ENCODE results near the gene ZNF667. TPM values are rescaled to one million over a fixed set of nuclear protein-coding genes. Genes with fewer than 3 reads are reported as not detected.

Gene ZNF667
- total RNA-seq, 2 experiments from 2014 or later: not detected

DNA sequence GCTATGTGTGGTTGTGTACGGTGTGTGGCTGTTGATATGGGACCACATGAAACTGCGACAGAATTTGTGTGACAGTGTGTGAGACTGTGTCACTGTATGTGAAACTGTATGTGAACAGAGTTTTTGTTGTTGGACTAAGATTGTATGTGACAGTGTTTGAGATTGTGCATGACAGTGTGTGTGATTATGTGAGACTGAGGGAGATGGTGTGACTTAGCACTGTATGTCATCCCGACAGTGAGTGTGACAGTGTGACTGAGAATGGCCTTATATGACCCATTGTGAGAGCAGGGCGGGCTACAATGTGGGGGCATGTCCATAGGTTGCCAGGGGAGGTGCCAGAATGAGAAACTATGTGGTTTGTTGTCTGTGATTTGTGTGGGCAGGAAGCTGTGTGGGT is 72.1 kb downstream of the ZNF667 start:
- H3K4me3 Mint-ChIP-seq: peak overlapping the region; percentile 77
- peaks cover 27% of the 10 kb centered on the region for H3K4me1 Mint-ChIP-seq
- peaks cover 68% of the 10 kb centered on the region for H3K36me3 Mint-ChIP-seq (ENCODE audit: low read depth)
- DNase-seq: no peak
- peaks cover 57% of the 10 kb centered on the region for H3K9me3 Mint-ChIP-seq
- H3K27me3 Mint-ChIP-seq: no peaks in the 10 kb centered on the region
- ChIA-PET POLR2A (interaction anchor here (2.6 kb wide), 1 partner anchor 12 kb away, joined by 10 read pairs; the partner anchor contains the start of gene ZNF582), CTCF (no interaction called here)
- no peak overlapping the region for H3K27ac Mint-ChIP-seq

DNA sequence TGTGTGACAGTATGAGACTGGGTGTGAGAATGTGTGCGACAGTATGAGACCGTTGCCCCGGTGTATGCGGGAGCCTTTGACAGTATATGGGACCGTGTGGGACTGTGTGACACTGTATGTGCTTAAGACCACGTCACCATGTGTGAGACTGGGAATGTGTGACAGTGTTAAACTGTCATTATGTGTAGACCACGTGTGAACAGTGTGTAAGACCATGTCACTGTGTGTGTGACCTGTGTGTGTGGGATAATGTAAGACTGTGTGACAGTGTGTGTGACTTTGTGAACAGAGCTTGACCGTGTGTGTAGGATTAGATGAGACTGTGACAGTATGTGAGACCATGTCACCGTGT is 72.5 kb downstream of the ZNF667 start:
- DNase-seq: peak; percentile 18
- peaks cover 57% of the 10 kb centered on the region for H3K9me3 Mint-ChIP-seq
- ChIA-PET CTCF (no interaction called here), POLR2A (interaction anchor here (1.1 to 2.6 kb wide), 2 partner anchors 12 to 163 kb away, joined by 3 to 10 read pairs; partner anchors contain the start of gene ZNF582)
- peak overlapping the region; percentile 77 for H3K4me3 Mint-ChIP-seq
- H3K27me3 Mint-ChIP-seq: no peaks in the 10 kb centered on the region
- H3K4me1 Mint-ChIP-seq: peaks cover 27% of the 10 kb centered on the region
- H3K36me3 Mint-ChIP-seq (ENCODE audit: low read depth): peaks cover 66% of the 10 kb centered on the region
- peak overlapping the region; percentile 90 for H3K27ac Mint-ChIP-seq

DNA sequence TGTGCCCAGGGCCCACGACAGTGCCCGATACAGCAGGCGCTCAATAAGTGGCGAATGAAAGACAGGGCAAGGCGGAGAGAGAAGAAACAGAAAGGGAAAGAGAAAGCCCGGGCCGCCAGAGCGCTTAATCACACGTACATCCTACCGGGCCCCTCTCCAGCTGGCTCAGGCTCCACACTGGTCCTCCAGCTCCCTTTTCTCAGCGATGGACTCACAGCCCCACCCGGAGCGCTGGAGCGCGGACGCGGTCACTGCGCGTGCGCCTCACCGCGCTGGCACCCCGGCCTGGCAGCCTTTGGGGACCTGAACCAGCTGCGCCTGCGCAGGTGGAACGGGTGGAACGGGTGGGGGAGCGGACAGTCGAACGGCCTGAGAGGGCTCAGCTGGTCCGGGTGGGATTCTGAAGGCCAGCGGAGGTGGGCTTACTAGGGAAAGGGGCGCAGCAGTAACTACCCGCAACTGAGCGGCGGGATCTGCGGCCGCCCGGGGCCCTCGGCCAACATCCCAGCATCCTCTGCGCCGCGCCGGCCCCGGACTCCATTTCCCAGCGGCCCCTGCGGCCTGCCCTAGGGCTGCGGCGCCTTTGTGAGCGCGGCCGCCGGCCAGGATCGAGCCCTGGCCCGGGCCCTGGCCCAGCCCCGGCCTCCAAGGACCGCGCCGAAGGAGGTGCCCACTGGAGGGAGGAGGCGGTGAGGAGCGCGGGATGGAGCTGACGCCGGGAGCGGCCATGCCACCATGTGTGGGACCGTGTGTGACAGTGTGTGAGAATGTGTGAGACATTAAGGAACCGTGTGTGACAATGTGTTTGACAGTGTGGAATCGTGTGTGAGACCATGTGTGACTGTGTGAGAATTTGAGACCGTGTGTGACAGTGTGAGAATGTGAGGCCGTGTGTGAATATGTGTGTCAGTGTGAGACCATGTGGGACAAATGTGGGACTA is 73.1 kb downstream of the ZNF667 start, which contains the start of gene ZNF583:
TSS of gene ZNF583 (plus strand) at position 569 of the 941 bp plus-strand sequence. CDS start 2,783 bp downstream, outside the sequence.
- Mint-ChIP-seq H3K27me3 (no peaks in the 10 kb centered on the region), H3K4me1 (peaks cover 27% of the 10 kb centered on the region), H3K9me3 (peaks cover 62% of the 10 kb centered on the region), H3K4me3 (peak within 1 kb of the TSS; percentile 77), H3K27ac (peak within 1 kb of the TSS; percentile 90), H3K36me3 (ENCODE audit: low read depth) (peaks cover 70% of the 10 kb centered on the region)
- ChIA-PET POLR2A (interaction anchor here (0.6 to 2.6 kb wide), 4 partner anchors 11 to 695 kb away, joined by 3 to 10 read pairs (median 3); partner anchors contain the start of genes ZNF582 and ZSCAN5A), CTCF (interaction anchor here (0.7 to 3.1 kb wide), 3 partner anchors 11 to 151 kb away, joined by 3 to 13 read pairs (median 4); partner anchors contain the start of gene ZNF582)
- DNase-seq: peak; percentile 91

DNA sequence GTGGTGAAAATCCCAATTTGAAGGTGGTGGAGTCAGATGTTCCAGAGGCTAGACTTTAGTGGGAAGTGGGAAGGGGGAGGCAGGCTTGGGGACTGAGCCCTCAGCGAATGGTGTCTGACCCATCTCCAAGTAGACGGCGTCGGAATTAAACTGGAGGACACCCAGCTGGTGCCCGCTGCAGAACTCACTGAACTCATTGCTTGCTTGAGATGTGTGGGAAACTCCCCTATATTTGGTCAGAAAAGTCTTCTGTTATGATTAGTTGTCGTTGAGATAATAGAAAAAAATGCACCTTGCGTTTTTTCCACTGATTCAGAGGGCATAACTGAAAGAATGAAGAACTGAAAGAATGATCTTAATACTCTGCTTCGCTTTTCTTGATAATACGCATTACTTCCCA is 73.9 kb downstream of the ZNF667 start:
- DNase-seq: no peak

DNA sequence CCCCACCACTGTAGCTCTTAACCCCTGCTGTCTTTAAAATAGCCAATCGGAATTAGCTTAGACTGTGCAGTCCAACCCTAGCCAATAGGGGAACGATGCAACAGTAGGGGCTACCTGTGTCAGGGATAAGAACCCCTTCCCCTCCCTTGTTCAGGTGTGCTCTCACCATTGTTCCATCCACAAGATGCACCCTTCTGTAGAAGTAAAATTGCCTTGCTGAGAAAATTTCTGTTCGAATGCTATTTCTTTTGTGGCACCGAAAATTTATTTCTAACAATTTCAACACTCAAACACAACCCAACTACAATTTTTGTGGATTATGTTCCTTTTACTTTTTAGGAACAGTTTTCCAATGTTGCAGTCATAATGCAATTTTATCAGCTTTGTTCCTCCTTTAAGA is 76.7 kb downstream of the ZNF667 start:
- no peak overlapping the region for H3K27ac Mint-ChIP-seq
- CTCF ChIA-PET: no interaction called here
- no peaks in the 10 kb centered on the region for H3K27me3 Mint-ChIP-seq
- no peak for DNase-seq
- peaks cover 26% of the 10 kb centered on the region for H3K4me1 Mint-ChIP-seq
- H3K4me3 Mint-ChIP-seq: no peak overlapping the region
- H3K9me3 Mint-ChIP-seq: peaks cover 55% of the 10 kb centered on the region
- POLR2A ChIA-PET: no interaction called here
- H3K36me3 Mint-ChIP-seq (ENCODE audit: low read depth): peaks cover 61% of the 10 kb centered on the region

More for the DNA sequence above, 73.9 kb downstream of the ZNF667 start:
- peaks cover 27% of the 10 kb centered on the region for H3K4me1 Mint-ChIP-seq
- H3K36me3 Mint-ChIP-seq (ENCODE audit: low read depth): peaks cover 69% of the 10 kb centered on the region
- H3K4me3 Mint-ChIP-seq: peak overlapping the region; percentile 77
- ChIA-PET CTCF (interaction anchor here (1.1 to 3.1 kb wide), 2 partner anchors 10 to 12 kb away, joined by 4 to 13 read pairs; partner anchors contain the start of gene ZNF582), POLR2A (interaction anchor here (0.6 to 2.6 kb wide), 3 partner anchors 10 to 695 kb away, joined by 3 to 10 read pairs (median 3); partner anchors contain the start of genes ZNF582 and ZSCAN5A)
- H3K27me3 Mint-ChIP-seq: no peaks in the 10 kb centered on the region
- H3K27ac Mint-ChIP-seq: peak overlapping the region; percentile 90
- H3K9me3 Mint-ChIP-seq: peaks cover 60% of the 10 kb centered on the region

DNA sequence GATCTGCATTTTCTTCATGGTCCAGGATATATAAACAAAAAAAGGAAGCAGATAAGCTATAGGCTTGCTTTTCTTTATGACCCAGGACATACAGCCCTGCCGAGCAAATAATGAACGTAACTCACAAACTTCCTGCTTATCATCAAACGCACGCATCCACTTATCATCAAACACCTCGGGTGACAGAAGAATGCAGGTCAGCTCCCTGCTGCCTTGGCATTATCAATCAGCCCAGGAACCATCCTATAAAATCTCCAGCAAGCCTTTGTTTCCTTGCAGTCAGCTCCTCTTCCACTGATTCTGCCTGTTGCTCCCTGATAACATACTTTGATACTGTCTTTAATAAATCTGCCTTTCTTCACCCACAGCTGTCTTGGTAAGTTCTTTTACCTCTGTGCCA is 78.3 kb downstream of the ZNF667 start:
- no peak overlapping the region for H3K4me3 Mint-ChIP-seq
- CTCF ChIA-PET: no interaction called here
- no peaks in the 10 kb centered on the region for H3K27me3 Mint-ChIP-seq
- H3K36me3 Mint-ChIP-seq (ENCODE audit: low read depth): peaks cover 56% of the 10 kb centered on the region
- DNase-seq: no peak
- H3K27ac Mint-ChIP-seq: no peak overlapping the region
- POLR2A ChIA-PET: interaction anchor here (1.1 kb wide), 1 partner anchor 257 kb away, joined by 3 read pairs; the partner anchor contains the start of gene ZNF444
- peaks cover 17% of the 10 kb centered on the region for H3K4me1 Mint-ChIP-seq
- peaks cover 60% of the 10 kb centered on the region for H3K9me3 Mint-ChIP-seq

DNA sequence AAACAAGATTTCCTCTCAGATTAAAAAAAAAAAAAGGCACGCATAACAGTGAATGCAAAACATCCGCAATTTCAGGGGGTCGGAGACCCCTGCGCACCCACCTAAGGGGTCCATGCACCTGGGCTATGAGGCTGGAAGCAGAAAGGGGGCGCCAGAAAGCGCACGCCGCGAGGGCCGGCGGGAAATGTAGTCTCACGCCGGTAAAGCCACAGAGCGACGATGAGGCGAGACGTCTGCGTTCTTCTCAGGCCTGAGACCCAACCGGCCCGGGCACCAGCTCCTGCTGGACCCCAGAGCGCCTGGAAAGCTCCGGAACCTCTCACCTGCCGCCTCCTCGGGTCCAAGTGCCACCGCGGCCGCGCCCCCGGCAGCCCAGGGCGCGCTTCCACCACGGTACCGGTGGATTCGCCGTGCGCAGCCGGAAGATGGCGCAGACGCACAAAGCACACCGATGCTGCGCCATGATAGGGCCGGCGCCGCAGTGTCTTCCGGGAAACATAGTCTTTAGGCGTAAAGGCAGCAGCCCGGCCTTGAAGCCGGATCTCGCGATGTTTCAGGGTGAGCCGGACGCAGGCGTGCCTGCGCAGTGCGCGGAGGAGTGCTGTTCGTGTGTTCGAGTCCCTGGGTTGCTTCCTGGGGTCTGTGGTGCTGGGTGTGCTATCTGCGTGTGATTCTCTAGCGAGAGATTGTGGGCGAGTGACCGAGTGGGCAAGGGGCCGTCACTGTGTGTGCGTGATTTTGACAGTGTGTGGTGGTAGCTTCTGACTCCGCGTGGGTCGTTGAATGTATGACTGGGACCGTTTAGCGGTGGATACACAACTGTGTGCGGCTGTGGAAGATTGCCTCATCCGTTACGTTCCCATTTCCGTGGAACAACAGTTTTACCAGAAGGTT is 83.8 kb downstream of the ZNF667 start, which contains the start of gene ZNF582:
TSS of gene ZNF582 (minus strand) at position 416 of the 894 bp plus-strand sequence. CDS start 1,782 bp downstream, outside the sequence.
- peak within 1 kb of the TSS; percentile 96 for H3K27ac Mint-ChIP-seq
- peak; percentile 93 for DNase-seq
- H3K4me3 Mint-ChIP-seq: peak within 1 kb of the TSS; percentile 81
- peaks cover 14% of the 10 kb centered on the region for H3K4me1 Mint-ChIP-seq
- ChIA-PET POLR2A (interaction anchor here (1.7 to 2.7 kb wide), 2 partner anchors 11 to 80 kb away, joined by 6 to 10 read pairs; partner anchors contain the start of genes ZNF583 and ZSCAN5A), CTCF (interaction anchor here (0.9 to 1.7 kb wide), 2 partner anchors 9 to 26 kb away, joined by 4 to 13 read pairs; partner anchors contain the start of gene ZNF583)
- peaks cover 47% of the 10 kb centered on the region for H3K36me3 Mint-ChIP-seq (ENCODE audit: low read depth)
- H3K9me3 Mint-ChIP-seq: peaks cover 66% of the 10 kb centered on the region
- H3K27me3 Mint-ChIP-seq: no peaks in the 10 kb centered on the region

Other genes with a start within 250 kb of the ZNF667 start
- 1 to 10 TPM; 1.4 to 2.9 TPM for gene EDDM13, start 204.6 kb downstream of the ZNF667 start, total RNA-seq
- gene ZSCAN5A, start 162.5 kb downstream of the ZNF667 start, total RNA-seq: 1 to 10 TPM; 6.2 to 6.7 TPM
- 1 to 10 TPM in 1 of 2 experiments, under 1 TPM in 1; 0.93 to 1.5 TPM for gene ZNF582, start 83.8 kb downstream of the ZNF667 start, total RNA-seq
- 1 to 10 TPM; 3.9 to 4.1 TPM for gene ZNF583, start 73.0 kb downstream of the ZNF667 start, total RNA-seq
- under 1 TPM; 0.13 to 0.28 TPM for gene ZNF471, start 30.5 kb upstream of the ZNF667 start, total RNA-seq
- 1 to 10 TPM; 3.1 to 3.8 TPM for gene ZFP28, start 61.6 kb upstream of the ZNF667 start, total RNA-seq
- gene ZNF470, start 90.1 kb upstream of the ZNF667 start, total RNA-seq: 1 to 10 TPM; 2.5 TPM
- 1 to 10 TPM; 4.8 to 4.9 TPM for gene ZNF71, start 118.0 kb upstream of the ZNF667 start, total RNA-seq
- under 1 TPM in 1 of 2 experiments, not detected in 1; 0.33 TPM for gene SMIM17, start 165.8 kb upstream of the ZNF667 start, total RNA-seq
- under 1 TPM; 0.23 to 0.68 TPM for gene ZNF835, start 194.4 kb upstream of the ZNF667 start, total RNA-seq